CD14-positive monocyte (primary cell): ENCODE measurements around the gene AATK. TPM values are rescaled to one million over a fixed set of nuclear protein-coding genes. Genes with fewer than 3 reads are reported as not detected.

Source experiments
- DNase-seq, 3 donors: peaks; one replicate each; pipeline ENCODE4 v3.0.0-alpha.2; 2011 to 2022
- H2AFZ ChIP-seq: 2 replicates; pipeline ENCODE4 v1.6.0; 2012; ENCODE audit warnings: mild to moderate bottlenecking, low read depth, low read length, inconsistent platforms; ENCODE audit not compliant: insufficient read depth, poor library complexity, severe bottlenecking
- H3K27ac ChIP-seq, 2 donors: 1 replicate in 1 of 2; 2 replicates in 1 of 2; pipeline ENCODE4 v1.5.1; 2012 to 2013; ENCODE audit warnings: low read length in 2 of 2, control low read depth in 1 of 2, inconsistent platforms in 1 of 2, low read depth in 1 of 2, mild to moderate bottlenecking in 1 of 2
- H3K27me3 ChIP-seq, 2 donors: one replicate each; pipeline versions ENCODE4 v1.6.0 to v1.6.1; 2011 to 2013; ENCODE audit warnings: low read length in 2 of 2; ENCODE audit not compliant: control insufficient read depth in 2 of 2, insufficient read depth in 2 of 2
- H3K36me3 ChIP-seq, 2 donors: replicated peaks in 1 of 2; 1 replicate in 1 of 2; 2 replicates in 1 of 2; pipeline versions ENCODE4 v1.5.1 to v1.6.1; 2012 to 2013; ENCODE audit warnings: low read length in 2 of 2, control low read depth in 1 of 2, inconsistent platforms in 1 of 2, mild to moderate bottlenecking in 1 of 2; ENCODE audit not compliant: insufficient read depth in 2 of 2, control insufficient read depth in 1 of 2
- H3K4me1 ChIP-seq, 2 donors: 1 replicate in 1 of 2; 2 replicates in 1 of 2; pipeline versions ENCODE4 v1.5.1 to v1.6.1; 2012 to 2013; ENCODE audit warnings: low read length in 2 of 2, control low read depth in 1 of 2, inconsistent platforms in 1 of 2, mild to moderate bottlenecking in 1 of 2, moderate library complexity in 1 of 2; ENCODE audit not compliant: insufficient read depth in 2 of 2, control insufficient read depth in 1 of 2
- H3K4me2 ChIP-seq: replicated peaks from 2 replicates; pipeline ENCODE3; 2012; ENCODE audit warnings: low read length, moderate library complexity, mild to moderate bottlenecking; ENCODE audit not compliant: poor library complexity, severe bottlenecking; ENCODE audit errors: extremely low read depth
- H3K4me3 ChIP-seq, 3 experiments: fragments of 200-600 bp in 1 of 3; sonication (generic) in 1 of 3; replicated peaks in 1 of 3; 1 replicate in 2 of 3; 2 replicates in 1 of 3; pipeline ENCODE4 v1.5.1; 2011 to 2013; ENCODE audit warnings: low read length in 3 of 3, mild to moderate bottlenecking in 3 of 3, control low read depth in 2 of 3, low read depth in 2 of 3, inconsistent platforms in 1 of 3, moderate library complexity in 1 of 3
- H3K79me2 ChIP-seq: 2 replicates; pipeline ENCODE4 v1.6.0; 2012; ENCODE audit warnings: mild to moderate bottlenecking, control low read depth, inconsistent platforms, low read length, moderate library complexity; ENCODE audit not compliant: insufficient read depth
- H3K9ac ChIP-seq: 2 replicates; pipeline ENCODE4 v1.6.0; 2017; ENCODE audit warnings: low read length, mild to moderate bottlenecking; ENCODE audit not compliant: insufficient read depth, poor library complexity, severe bottlenecking
- H3K9me3 ChIP-seq, 2 donors: replicated peaks in 1 of 2; 1 replicate in 1 of 2; 2 replicates in 1 of 2; pipeline versions ENCODE4 v1.5.1 to v1.6.1; 2012 to 2013; ENCODE audit warnings: low read length in 2 of 2, control low read depth in 1 of 2; ENCODE audit not compliant: control insufficient read depth in 1 of 2, insufficient read depth in 1 of 2
- H4K20me1 ChIP-seq: 2 replicates; pipeline ENCODE4 v1.6.0; 2012; ENCODE audit warnings: mild to moderate bottlenecking, low read length, control low read depth, moderate library complexity; ENCODE audit not compliant: insufficient read depth
- H3K27ac Mint-ChIP-seq, 7 donors: one replicate each; pipeline ENCODE4 v1.8.0; 2020; ENCODE audit warnings: mild to moderate bottlenecking in 7 of 7, mixed read lengths in 7 of 7, moderate library complexity in 6 of 7, inconsistent platforms in 2 of 7
- H3K27me3 Mint-ChIP-seq, 3 donors: one replicate each; pipeline ENCODE4 v1.8.0; 2021 to 2022; ENCODE audit warnings: low read depth in 3 of 3, mild to moderate bottlenecking in 3 of 3, mixed read lengths in 3 of 3, moderate library complexity in 3 of 3, inconsistent platforms in 1 of 3
- H3K36me3 Mint-ChIP-seq, 2 donors: one replicate each; pipeline ENCODE4 v1.8.0; 2020; ENCODE audit warnings: mixed read lengths in 2 of 2, inconsistent platforms in 1 of 2, mild to moderate bottlenecking in 1 of 2
- H3K4me1 Mint-ChIP-seq: one replicate; pipeline ENCODE4 v1.8.0; 2020; ENCODE audit warnings: mild to moderate bottlenecking, mixed read lengths
- H3K4me3 Mint-ChIP-seq, 2 donors: one replicate each; pipeline ENCODE4 v1.8.0; 2020; ENCODE audit warnings: mild to moderate bottlenecking in 2 of 2, mixed read lengths in 2 of 2, moderate library complexity in 1 of 2
- H3K9me3 Mint-ChIP-seq, 7 donors: one replicate each; pipeline ENCODE4 v1.8.0; 2020 to 2022; ENCODE audit warnings: mixed read lengths in 7 of 7, mild to moderate bottlenecking in 6 of 7, moderate library complexity in 6 of 7, inconsistent platforms in 2 of 7
- CTCF ChIP-seq: fragments of 200-600 bp; IDR thresholded peaks from one replicate; pipeline ENCODE4 v1.8.0; 2022; ENCODE audit warnings: antibody characterized with exemption, mild to moderate bottlenecking
- WGBS: methylation state at CpG from one replicate; pipeline ENCODE4 v1.1.5; 2013; ENCODE audit warnings: missing lambda C conversion rate; ENCODE audit not compliant: insufficient coverage; 5-methylcytosine and 5-hydroxymethylcytosine counted together
- intact Hi-C, 2 donors: fragments of 100-400 bp; cut with micrococcal nuclease; formaldehyde crosslinking; loops; one replicate each; pipeline versions ENCODE4 v1.15.0 to v1.15.1; 2023
- polyA plus RNA-seq, 3 donors: library from polyadenylated mRNA; depleted of rRNA in 1 of 3; unstranded in 2 of 3; stranded (reverse) in 1 of 3; fragments of 300-500 nt in 2 of 3; fragments of >200 nt in 1 of 3; fragmentation: Illumina TruSeq in 2 of 3; gene quantifications; 1 replicate in 2 of 3; 2 replicates in 1 of 3; pipeline ENCODE4 v1.2.3, GENCODE V29; 2012 to 2021

The AATK gene
- polyA plus RNA-seq, 3 donors, result 0.93 to 15.3 (median 2.0) TPM

- no peak for TF ChIP-seq CTCF
- WGBS, result 96% methylated on average over 24 of the region's 24 CpGs
- H3K27me3 ChIP-seq, result no peaks in the 10 kb centered on the region
- Mint-ChIP-seq H3K9me3 (no peaks in the 10 kb centered on the region), H3K36me3 (no peaks in the 10 kb centered on the region), H3K4me3 (no peak overlapping the region), H3K4me1 (peaks cover 4% of the 10 kb centered on the region), H3K27me3 (peaks cover 0 to 2% (median 0%) of the 10 kb centered on the region in 3 donors), H3K27ac (no peak overlapping the region)
- no peak overlapping the region for H3K9ac ChIP-seq
- peaks cover 5% of the 10 kb centered on the region for H4K20me1 ChIP-seq
- no peaks in the 10 kb centered on the region for H3K36me3 ChIP-seq
- H3K9me3 ChIP-seq, result no peaks in the 10 kb centered on the region
- no peaks in the 10 kb centered on the region for H3K79me2 ChIP-seq
- peaks cover 6 to 7% of the 10 kb centered on the region in 2 donors for H3K4me1 ChIP-seq
- no peak overlapping the region for H2AFZ ChIP-seq
- H3K4me2 ChIP-seq, result no peak overlapping the region
- H3K27ac ChIP-seq, result no peak overlapping the region
- DNase-seq, result no peak
- intact Hi-C loops, result loop anchor here (10.0 kb wide), 1 partner anchor 682 kb away; no protein-coding TSS in a partner anchor
- H3K4me3 ChIP-seq, result no peak overlapping the region
Measured at GRCh38 chr17:81106716-81107115, 59.3 kb downstream of the AATK start.

GRCh38 chr17:81103379-81103778, 62.6 kb downstream of the AATK start:
- TF ChIP-seq CTCF, result no peak
- Mint-ChIP-seq H3K27me3 (peaks cover 2 to 3% (median 2%) of the 10 kb centered on the region in 3 donors), H3K27ac (no peak overlapping the region), H3K36me3 (peaks cover 0 to 3% of the 10 kb centered on the region in 2 donors), H3K4me1 (peaks cover 5% of the 10 kb centered on the region), H3K4me3 (no peak overlapping the region), H3K9me3 (no peaks in the 10 kb centered on the region)
- Histone ChIP-seq H3K36me3 (peaks cover 0 to 6% of the 10 kb centered on the region in 2 donors), H3K4me1 (peaks cover 6 to 7% of the 10 kb centered on the region in 2 donors), H3K79me2 (no peaks in the 10 kb centered on the region), H3K4me3 (no peak overlapping the region), H2AFZ (no peak overlapping the region), H3K4me2 (no peak overlapping the region), H3K27me3 (no peaks in the 10 kb centered on the region), H3K9me3 (no peaks in the 10 kb centered on the region), H4K20me1 (peaks cover 10% of the 10 kb centered on the region), H3K27ac (no peak overlapping the region), H3K9ac (no peak overlapping the region)
- intact Hi-C loops, result loop anchor here (5.0 to 10.0 kb wide), 2 partner anchors 81 to 679 kb away; no protein-coding TSS in a partner anchor
- WGBS, result 93% methylated on average over 9 of the region's 20 CpGs
- DNase-seq, result no peak
